Measurements from ENCODE around the gene AZIN2.

The AZIN2 gene

DNA sequence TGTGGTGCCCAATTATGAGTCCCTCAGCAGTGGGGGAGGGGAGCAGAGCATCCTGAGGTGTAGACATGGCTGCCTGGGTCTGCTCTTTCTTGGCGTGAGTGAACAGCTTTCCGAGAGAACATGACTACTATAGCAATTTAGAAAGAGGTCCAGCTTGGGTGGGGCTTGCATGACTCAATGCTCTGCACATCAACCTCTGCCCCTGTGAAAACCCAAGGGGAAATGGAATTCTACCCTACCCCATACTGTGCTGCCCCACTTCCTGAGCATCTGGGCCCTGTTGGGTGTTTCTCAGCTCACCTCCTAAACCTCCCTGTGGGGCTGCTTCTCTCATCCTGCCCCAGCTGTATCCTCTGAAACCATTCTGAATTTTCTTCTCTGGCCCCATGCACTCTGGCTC, 8.2 kb upstream of the AZIN2 start:
- Histone ChIP-seq H3K9me2 (ENCODE audit: low read depth, low read length) (no peaks in the 10 kb centered on the region), H4K20me1 (ENCODE audit: insufficient read depth, low read length) (no peaks in the 10 kb centered on the region), H3K79me2 (ENCODE audit: insufficient read depth, low read length) (no peaks in the 10 kb centered on the region), H3K36me3 (ENCODE audit: insufficient read depth, low read length) (no peaks in the 10 kb centered on the region), H2AFZ (ENCODE audit: low read length) (no peak overlapping the region), H3K9ac (ENCODE audit: low read length) (no peak overlapping the region), H3K4me1 (ENCODE audit: insufficient read depth, low read length, severe bottlenecking) (no peaks in the 10 kb centered on the region), H3K27me3 (ENCODE audit: insufficient read depth, low read length) (no peaks in the 10 kb centered on the region), H3F3A (ENCODE audit: insufficient read depth, low read length) (no peaks in the 10 kb centered on the region), H3K9me3 (ENCODE audit: low read length) (no peaks in the 10 kb centered on the region), H3K4me2 (ENCODE audit: low read length) (no peak overlapping the region), H3K27ac (ENCODE audit: low read depth, low read length, poor library complexity, severe bottlenecking) (no peak overlapping the region), H3K4me3 (ENCODE audit: low read depth, low read length, poor library complexity, severe bottlenecking) (no peak overlapping the region)
- TF ChIP-seq, protein P1, sequence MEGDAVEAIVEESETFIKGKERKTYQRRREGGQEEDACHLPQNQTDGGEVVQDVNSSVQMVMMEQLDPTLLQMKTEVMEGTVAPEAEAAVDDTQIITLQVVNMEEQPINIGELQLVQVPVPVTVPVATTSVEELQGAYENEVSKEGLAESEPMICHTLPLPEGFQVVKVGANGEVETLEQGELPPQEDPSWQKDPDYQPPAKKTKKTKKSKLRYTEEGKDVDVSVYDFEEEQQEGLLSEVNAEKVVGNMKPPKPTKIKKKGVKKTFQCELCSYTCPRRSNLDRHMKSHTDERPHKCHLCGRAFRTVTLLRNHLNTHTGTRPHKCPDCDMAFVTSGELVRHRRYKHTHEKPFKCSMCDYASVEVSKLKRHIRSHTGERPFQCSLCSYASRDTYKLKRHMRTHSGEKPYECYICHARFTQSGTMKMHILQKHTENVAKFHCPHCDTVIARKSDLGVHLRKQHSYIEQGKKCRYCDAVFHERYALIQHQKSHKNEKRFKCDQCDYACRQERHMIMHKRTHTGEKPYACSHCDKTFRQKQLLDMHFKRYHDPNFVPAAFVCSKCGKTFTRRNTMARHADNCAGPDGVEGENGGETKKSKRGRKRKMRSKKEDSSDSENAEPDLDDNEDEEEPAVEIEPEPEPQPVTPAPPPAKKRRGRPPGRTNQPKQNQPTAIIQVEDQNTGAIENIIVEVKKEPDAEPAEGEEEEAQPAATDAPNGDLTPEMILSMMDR (IDR thresholded peaks at IDR 0.05; ENCODE audit: low read length), result no peak
- TF ChIP-seq EZH2 (IDR thresholded peaks at IDR 0.05; ENCODE audit: borderline replicate concordance, low read length), result no peak

DNA sequence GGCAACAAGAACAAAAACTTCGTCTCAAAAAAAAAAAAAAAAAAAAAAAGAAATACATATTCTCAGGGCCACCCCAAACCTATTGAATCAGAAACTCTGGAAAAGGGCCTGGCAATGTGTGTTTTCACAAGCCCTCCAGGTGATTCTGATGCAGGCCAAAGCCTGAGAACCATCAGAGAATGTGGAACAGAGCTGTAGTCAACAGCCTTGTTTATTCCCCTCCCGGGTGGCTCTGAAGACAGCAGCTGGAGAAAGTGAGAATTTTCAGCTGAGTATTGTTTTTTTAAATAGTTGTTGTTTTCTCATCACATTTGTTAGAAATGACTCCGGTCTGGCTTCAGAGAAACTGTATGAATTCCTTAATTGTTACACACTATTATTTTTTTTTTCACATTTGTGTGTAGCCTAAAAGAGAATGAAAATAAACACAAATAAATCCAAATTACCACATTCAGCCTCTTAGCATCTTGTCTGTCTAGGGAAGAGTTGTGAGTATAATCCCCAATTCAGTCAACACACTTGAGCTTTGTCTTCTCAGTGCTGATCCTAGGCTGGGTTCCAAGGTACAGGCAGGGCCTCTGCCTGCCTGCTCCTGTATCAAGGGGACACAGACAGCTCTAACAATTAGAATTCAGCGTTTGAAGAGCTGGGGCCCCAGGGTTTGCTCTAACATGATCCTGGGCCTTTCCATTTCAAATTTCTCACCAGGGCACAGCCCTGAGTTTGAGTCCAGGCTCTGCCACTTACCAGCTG, 6.6 kb upstream of the AZIN2 start:
- Histone ChIP-seq H3K79me2 (ENCODE audit: insufficient read depth, low read length) (no peaks in the 10 kb centered on the region), H3K9ac (ENCODE audit: low read length) (no peak overlapping the region), H3K9me2 (ENCODE audit: low read depth, low read length) (no peaks in the 10 kb centered on the region), H3F3A (ENCODE audit: insufficient read depth, low read length) (no peaks in the 10 kb centered on the region), H3K4me1 (ENCODE audit: insufficient read depth, low read length, severe bottlenecking) (no peaks in the 10 kb centered on the region), H4K20me1 (ENCODE audit: insufficient read depth, low read length) (no peaks in the 10 kb centered on the region), H3K9me3 (ENCODE audit: low read length) (no peaks in the 10 kb centered on the region), H3K27ac (ENCODE audit: low read depth, low read length, poor library complexity, severe bottlenecking) (no peak overlapping the region), H2AFZ (ENCODE audit: low read length) (no peak overlapping the region), H3K4me2 (ENCODE audit: low read length) (no peak overlapping the region), H3K36me3 (ENCODE audit: insufficient read depth, low read length) (no peaks in the 10 kb centered on the region), H3K27me3 (ENCODE audit: insufficient read depth, low read length) (no peaks in the 10 kb centered on the region), H3K4me3 (ENCODE audit: low read depth, low read length, poor library complexity, severe bottlenecking) (no peak overlapping the region)
- TF ChIP-seq EZH2 (IDR thresholded peaks at IDR 0.05; ENCODE audit: borderline replicate concordance, low read length), result no peak
- TF ChIP-seq, protein P1 (IDR thresholded peaks at IDR 0.05; ENCODE audit: low read length), result no peak

DNA sequence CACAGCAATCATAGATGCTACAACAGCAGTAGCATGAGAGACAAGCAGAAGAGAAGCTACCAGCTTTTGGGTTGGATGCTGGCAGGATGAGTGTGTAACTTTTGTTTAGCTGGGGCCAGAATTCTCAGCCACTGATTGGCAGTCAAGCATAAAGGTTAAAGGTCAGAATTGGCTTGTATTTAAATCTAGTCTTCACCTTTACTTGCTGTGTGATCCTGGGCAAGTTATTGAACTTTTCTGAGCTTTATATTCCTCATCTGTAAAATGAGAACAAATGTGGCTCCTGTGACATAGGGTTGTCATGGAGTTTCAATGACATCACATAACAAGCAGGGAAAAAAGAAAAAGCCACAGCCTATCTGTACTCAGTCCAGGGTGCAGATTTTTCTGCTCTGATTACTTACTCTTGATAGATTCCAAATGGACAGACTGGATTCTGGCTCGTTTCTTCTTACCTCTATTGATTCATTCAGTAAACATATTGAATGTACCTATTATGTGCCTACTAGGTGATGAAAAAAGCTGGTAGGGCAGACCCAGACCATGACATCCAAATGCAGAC, 2.8 kb upstream of the AZIN2 start:
- Histone ChIP-seq H3F3A (ENCODE audit: insufficient read depth, low read length) (no peaks in the 10 kb centered on the region), H3K27ac (ENCODE audit: low read depth, low read length, poor library complexity, severe bottlenecking) (no peak overlapping the region), H3K79me2 (ENCODE audit: insufficient read depth, low read length) (no peaks in the 10 kb centered on the region), H4K20me1 (ENCODE audit: insufficient read depth, low read length) (no peaks in the 10 kb centered on the region), H3K9me2 (ENCODE audit: low read depth, low read length) (no peaks in the 10 kb centered on the region), H3K9me3 (ENCODE audit: low read length) (no peaks in the 10 kb centered on the region), H3K36me3 (ENCODE audit: insufficient read depth, low read length) (no peaks in the 10 kb centered on the region), H3K4me1 (ENCODE audit: insufficient read depth, low read length, severe bottlenecking) (peaks cover 14% of the 10 kb centered on the region), H3K9ac (ENCODE audit: low read length) (no peak overlapping the region), H3K4me3 (ENCODE audit: low read depth, low read length, poor library complexity, severe bottlenecking) (no peak overlapping the region), H2AFZ (ENCODE audit: low read length) (no peak overlapping the region), H3K4me2 (ENCODE audit: low read length) (no peak overlapping the region), H3K27me3 (ENCODE audit: insufficient read depth, low read length) (no peaks in the 10 kb centered on the region; the same call in 1 of the 2 replicates)
- TF ChIP-seq EZH2 (IDR thresholded peaks at IDR 0.05; ENCODE audit: borderline replicate concordance, low read length), result no peak
- TF ChIP-seq, protein P1 (IDR thresholded peaks at IDR 0.05; ENCODE audit: low read length), result no peak
